ENCODE data around the gene SLFN11. TPM values are rescaled to one million over a fixed set of nuclear protein-coding genes. Genes with fewer than 3 reads are reported as not detected.

SLFN11 gene
- total and polyA plus RNA-seq, 2 experiments from 2014 or later: not detected

DNA sequence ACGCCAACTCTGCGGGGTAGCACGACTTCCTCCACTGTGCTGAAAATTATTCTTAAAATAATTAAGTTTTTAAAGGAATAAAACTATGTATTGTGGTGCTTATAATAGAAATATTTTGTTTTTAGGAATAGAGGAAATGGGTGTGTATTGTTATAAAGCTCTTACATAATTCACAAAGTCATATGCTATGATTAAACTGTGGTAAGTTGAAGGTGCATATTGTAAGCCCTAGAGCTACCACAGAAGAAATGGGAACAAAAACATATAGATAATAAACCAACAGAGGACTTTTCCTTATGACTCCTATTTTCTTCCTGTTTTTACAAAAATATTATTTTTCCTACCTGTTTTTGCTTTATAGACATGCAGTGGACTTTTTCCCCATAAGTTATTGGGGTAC is 4.3 kb upstream of the SLFN11 start:
- peaks cover 79% of the 10 kb centered on the region for H3K27me3 ChIP-seq (ENCODE audit: insufficient read depth)
- H3K4me1 ChIP-seq (ENCODE audit: insufficient read depth): peaks cover 18% of the 10 kb centered on the region
- DNase-seq (ENCODE audit: low spot score) (no peak), ATAC-seq (no peak)
- H3K27ac ChIP-seq (ENCODE audit: low read depth): no peak overlapping the region
- H3K4me2 ChIP-seq: no peak overlapping the region
- H3K9me2 ChIP-seq (ENCODE audit: insufficient read depth): no peaks in the 10 kb centered on the region
- H3K9me3 Mint-ChIP-seq: peaks cover 9% of the 10 kb centered on the region; the same call in 2 of the 3 replicates
- no peak overlapping the region for H3K4me3 Mint-ChIP-seq
- peaks cover 3% of the 10 kb centered on the region; the same call in 1 of the 2 replicates for H4K20me1 ChIP-seq (replicated peaks; ENCODE audit: insufficient read depth)
- no peaks in the 10 kb centered on the region for H3K36me3 ChIP-seq (ENCODE audit: insufficient read depth)
- H3K4me3 ChIP-seq: no peak overlapping the region
- no peak for TF ChIP-seq EZH2phosphoT487 (IDR thresholded peaks at IDR 0.05; ENCODE audit: unreplicated experiment)
- no peak for TF ChIP-seq STAT1 (IDR thresholded peaks at IDR 0.05; ENCODE audit: unreplicated experiment)
- no peak for TF ChIP-seq JUNB (IDR thresholded peaks at IDR 0.05; ENCODE audit: unreplicated experiment)
- TF ChIP-seq POLR2AphosphoS5 (IDR thresholded peaks at IDR 0.05; ENCODE audit: low read depth): no peak
- TF ChIP-seq EZH2 (IDR thresholded peaks at IDR 0.05; ENCODE audit: low read depth, unreplicated experiment): no peak
- TF ChIP-seq ZNF114 (CRISPR knock-in tag; IDR thresholded peaks at IDR 0.05): no peak
- no peak for TF ChIP-seq CREB1 (CRISPR knock-in tag; IDR thresholded peaks at IDR 0.05; ENCODE audit: low read depth)
- TF ChIP-seq, protein P1, sequence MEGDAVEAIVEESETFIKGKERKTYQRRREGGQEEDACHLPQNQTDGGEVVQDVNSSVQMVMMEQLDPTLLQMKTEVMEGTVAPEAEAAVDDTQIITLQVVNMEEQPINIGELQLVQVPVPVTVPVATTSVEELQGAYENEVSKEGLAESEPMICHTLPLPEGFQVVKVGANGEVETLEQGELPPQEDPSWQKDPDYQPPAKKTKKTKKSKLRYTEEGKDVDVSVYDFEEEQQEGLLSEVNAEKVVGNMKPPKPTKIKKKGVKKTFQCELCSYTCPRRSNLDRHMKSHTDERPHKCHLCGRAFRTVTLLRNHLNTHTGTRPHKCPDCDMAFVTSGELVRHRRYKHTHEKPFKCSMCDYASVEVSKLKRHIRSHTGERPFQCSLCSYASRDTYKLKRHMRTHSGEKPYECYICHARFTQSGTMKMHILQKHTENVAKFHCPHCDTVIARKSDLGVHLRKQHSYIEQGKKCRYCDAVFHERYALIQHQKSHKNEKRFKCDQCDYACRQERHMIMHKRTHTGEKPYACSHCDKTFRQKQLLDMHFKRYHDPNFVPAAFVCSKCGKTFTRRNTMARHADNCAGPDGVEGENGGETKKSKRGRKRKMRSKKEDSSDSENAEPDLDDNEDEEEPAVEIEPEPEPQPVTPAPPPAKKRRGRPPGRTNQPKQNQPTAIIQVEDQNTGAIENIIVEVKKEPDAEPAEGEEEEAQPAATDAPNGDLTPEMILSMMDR (conservative IDR thresholded peaks at IDR 0.05; ENCODE audit: low read depth in 2 of 2): no peak
- TF ChIP-seq, protein P2, sequence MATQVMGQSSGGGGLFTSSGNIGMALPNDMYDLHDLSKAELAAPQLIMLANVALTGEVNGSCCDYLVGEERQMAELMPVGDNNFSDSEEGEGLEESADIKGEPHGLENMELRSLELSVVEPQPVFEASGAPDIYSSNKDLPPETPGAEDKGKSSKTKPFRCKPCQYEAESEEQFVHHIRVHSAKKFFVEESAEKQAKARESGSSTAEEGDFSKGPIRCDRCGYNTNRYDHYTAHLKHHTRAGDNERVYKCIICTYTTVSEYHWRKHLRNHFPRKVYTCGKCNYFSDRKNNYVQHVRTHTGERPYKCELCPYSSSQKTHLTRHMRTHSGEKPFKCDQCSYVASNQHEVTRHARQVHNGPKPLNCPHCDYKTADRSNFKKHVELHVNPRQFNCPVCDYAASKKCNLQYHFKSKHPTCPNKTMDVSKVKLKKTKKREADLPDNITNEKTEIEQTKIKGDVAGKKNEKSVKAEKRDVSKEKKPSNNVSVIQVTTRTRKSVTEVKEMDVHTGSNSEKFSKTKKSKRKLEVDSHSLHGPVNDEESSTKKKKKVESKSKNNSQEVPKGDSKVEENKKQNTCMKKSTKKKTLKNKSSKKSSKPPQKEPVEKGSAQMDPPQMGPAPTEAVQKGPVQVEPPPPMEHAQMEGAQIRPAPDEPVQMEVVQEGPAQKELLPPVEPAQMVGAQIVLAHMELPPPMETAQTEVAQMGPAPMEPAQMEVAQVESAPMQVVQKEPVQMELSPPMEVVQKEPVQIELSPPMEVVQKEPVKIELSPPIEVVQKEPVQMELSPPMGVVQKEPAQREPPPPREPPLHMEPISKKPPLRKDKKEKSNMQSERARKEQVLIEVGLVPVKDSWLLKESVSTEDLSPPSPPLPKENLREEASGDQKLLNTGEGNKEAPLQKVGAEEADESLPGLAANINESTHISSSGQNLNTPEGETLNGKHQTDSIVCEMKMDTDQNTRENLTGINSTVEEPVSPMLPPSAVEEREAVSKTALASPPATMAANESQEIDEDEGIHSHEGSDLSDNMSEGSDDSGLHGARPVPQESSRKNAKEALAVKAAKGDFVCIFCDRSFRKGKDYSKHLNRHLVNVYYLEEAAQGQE (IDR thresholded peaks at IDR 0.05; ENCODE audit: unreplicated experiment): no peak
- TF ChIP-seq NANOG (IDR thresholded peaks at IDR 0.05; ENCODE audit: borderline replicate concordance): no peak
- TF ChIP-seq ZNF331 (CRISPR knock-in tag; IDR thresholded peaks at IDR 0.05; ENCODE audit: low read depth): no peak
- TF ChIP-seq, protein P3, sequence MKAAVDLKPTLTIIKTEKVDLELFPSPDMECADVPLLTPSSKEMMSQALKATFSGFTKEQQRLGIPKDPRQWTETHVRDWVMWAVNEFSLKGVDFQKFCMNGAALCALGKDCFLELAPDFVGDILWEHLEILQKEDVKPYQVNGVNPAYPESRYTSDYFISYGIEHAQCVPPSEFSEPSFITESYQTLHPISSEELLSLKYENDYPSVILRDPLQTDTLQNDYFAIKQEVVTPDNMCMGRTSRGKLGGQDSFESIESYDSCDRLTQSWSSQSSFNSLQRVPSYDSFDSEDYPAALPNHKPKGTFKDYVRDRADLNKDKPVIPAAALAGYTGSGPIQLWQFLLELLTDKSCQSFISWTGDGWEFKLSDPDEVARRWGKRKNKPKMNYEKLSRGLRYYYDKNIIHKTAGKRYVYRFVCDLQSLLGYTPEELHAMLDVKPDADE (IDR thresholded peaks at IDR 0.05): no peak
- TF ChIP-seq, protein P4, sequence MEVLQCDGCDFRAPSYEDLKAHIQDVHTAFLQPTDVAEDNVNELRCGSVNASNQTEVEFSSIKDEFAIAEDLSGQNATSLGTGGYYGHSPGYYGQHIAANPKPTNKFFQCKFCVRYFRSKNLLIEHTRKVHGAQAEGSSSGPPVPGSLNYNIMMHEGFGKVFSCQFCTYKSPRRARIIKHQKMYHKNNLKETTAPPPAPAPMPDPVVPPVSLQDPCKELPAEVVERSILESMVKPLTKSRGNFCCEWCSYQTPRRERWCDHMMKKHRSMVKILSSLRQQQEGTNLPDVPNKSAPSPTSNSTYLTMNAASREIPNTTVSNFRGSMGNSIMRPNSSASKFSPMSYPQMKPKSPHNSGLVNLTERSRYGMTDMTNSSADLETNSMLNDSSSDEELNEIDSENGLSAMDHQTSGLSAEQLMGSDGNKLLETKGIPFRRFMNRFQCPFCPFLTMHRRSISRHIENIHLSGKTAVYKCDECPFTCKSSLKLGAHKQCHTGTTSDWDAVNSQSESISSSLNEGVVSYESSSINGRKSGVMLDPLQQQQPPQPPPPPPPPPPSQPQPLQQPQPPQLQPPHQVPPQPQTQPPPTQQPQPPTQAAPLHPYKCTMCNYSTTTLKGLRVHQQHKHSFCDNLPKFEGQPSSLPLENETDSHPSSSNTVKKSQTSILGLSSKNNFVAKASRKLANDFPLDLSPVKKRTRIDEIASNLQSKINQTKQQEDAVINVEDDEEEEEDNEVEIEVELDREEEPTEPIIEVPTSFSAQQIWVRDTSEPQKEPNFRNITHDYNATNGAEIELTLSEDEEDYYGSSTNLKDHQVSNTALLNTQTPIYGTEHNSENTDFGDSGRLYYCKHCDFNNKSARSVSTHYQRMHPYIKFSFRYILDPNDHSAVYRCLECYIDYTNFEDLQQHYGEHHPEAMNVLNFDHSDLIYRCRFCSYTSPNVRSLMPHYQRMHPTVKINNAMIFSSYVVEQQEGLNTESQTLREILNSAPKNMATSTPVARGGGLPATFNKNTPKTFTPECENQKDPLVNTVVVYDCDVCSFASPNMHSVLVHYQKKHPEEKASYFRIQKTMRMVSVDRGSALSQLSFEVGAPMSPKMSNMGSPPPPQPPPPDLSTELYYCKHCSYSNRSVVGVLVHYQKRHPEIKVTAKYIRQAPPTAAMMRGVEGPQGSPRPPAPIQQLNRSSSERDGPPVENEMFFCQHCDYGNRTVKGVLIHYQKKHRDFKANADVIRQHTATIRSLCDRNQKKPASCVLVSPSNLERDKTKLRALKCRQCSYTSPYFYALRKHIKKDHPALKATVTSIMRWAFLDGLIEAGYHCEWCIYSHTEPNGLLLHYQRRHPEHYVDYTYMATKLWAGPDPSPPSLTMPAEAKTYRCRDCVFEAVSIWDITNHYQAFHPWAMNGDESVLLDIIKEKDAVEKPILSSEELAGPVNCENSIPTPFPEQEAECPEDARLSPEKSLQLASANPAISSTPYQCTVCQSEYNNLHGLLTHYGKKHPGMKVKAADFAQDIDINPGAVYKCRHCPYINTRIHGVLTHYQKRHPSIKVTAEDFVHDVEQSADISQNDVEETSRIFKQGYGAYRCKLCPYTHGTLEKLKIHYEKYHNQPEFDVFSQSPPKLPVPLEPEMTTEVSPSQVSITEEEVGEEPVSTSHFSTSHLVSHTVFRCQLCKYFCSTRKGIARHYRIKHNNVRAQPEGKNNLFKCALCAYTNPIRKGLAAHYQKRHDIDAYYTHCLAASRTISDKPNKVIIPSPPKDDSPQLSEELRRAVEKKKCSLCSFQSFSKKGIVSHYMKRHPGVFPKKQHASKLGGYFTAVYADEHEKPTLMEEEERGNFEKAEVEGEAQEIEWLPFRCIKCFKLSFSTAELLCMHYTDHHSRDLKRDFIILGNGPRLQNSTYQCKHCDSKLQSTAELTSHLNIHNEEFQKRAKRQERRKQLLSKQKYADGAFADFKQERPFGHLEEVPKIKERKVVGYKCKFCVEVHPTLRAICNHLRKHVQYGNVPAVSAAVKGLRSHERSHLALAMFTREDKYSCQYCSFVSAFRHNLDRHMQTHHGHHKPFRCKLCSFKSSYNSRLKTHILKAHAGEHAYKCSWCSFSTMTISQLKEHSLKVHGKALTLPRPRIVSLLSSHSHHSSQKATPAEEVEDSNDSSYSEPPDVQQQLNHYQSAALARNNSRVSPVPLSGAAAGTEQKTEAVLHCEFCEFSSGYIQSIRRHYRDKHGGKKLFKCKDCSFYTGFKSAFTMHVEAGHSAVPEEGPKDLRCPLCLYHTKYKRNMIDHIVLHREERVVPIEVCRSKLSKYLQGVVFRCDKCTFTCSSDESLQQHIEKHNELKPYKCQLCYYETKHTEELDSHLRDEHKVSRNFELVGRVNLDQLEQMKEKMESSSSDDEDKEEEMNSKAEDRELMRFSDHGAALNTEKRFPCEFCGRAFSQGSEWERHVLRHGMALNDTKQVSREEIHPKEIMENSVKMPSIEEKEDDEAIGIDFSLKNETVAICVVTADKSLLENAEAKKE (CRISPR knock-in tag; IDR thresholded peaks at IDR 0.05): no peak
- H3K36me3 Mint-ChIP-seq (ENCODE audit: low read depth): no peaks in the 10 kb centered on the region
- H3K27me3 Mint-ChIP-seq (ENCODE audit: insufficient read depth, low read depth, poor library complexity): peaks cover 39% of the 10 kb centered on the region
- peaks cover 3% of the 10 kb centered on the region; the same call in 1 of the 2 replicates for H3F3A ChIP-seq (replicated peaks; ENCODE audit: low read depth)
- H3K79me2 ChIP-seq (replicated peaks; ENCODE audit: insufficient read depth): no peaks in the 10 kb centered on the region
- H2AFZ ChIP-seq: no peak overlapping the region
- H3K4me1 Mint-ChIP-seq: 0 out of 3 replicates have a peak, but pooled peaks cover 5% of the 10 kb centered on the region
- no peak overlapping the region for H3K27ac Mint-ChIP-seq

Data from GM23338 (cell line).